ENCODE data around the gene RSU1.

Gene RSU1

DNA sequence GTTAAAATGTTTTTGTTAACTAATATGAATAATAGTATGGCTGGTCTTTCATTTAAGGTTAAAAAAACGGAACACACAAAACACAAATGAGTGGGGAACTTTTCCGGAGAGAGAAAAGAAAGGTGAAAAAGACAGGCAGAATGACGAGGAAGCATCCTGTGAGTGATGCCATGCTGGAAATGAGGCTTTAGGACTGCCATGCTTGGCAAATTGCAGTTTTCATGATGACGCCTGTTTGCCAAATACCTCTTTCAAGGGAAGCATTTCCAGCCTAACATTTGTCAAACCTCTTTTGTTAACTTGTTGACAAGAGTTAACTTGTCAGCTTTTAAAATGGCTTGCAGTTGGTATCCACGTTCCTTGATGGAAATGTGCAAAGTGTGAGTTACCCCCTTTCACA is 127.5 kb downstream of the RSU1 start:
- DNase-seq (ENCODE audit: low read depth) = no peak
- no peak overlapping the region for H3K4me3 ChIP-seq (ENCODE audit: low read depth, low read length)
- in situ Hi-C loops (cut with HindIII; ENCODE audit: low sequenced_read_pairs) = no loop called here
- TF ChIP-seq, protein P1, sequence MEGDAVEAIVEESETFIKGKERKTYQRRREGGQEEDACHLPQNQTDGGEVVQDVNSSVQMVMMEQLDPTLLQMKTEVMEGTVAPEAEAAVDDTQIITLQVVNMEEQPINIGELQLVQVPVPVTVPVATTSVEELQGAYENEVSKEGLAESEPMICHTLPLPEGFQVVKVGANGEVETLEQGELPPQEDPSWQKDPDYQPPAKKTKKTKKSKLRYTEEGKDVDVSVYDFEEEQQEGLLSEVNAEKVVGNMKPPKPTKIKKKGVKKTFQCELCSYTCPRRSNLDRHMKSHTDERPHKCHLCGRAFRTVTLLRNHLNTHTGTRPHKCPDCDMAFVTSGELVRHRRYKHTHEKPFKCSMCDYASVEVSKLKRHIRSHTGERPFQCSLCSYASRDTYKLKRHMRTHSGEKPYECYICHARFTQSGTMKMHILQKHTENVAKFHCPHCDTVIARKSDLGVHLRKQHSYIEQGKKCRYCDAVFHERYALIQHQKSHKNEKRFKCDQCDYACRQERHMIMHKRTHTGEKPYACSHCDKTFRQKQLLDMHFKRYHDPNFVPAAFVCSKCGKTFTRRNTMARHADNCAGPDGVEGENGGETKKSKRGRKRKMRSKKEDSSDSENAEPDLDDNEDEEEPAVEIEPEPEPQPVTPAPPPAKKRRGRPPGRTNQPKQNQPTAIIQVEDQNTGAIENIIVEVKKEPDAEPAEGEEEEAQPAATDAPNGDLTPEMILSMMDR (IDR thresholded peaks at IDR 0.05; ENCODE audit: low read depth, low read length, missing control alignments) = no peak

DNA sequence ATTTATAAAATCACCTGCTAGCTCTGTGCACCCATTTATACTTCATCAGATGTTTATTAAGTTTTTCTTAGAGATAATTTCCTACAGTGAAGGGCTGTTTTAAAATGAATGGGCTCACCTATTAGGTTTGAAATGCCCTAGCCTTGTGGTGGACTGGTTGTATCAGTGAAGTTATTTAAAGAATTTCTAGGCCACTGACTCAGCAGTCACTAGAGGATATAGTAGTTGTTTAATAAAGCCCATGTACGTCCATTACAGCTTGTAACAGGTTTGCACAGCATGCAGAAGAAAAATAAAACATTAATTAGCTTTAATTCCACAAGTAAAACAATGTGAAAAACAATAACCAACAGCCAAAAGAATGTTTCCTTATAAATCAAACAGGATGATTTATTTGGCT is 128.0 kb downstream of the RSU1 start:
- H3K4me3 ChIP-seq (ENCODE audit: low read depth, low read length) = no peak overlapping the region
- TF ChIP-seq, protein P1 (IDR thresholded peaks at IDR 0.05; ENCODE audit: low read depth, low read length, missing control alignments) = no peak
- DNase-seq (ENCODE audit: low read depth) = no peak
- in situ Hi-C loops (cut with HindIII; ENCODE audit: low sequenced_read_pairs) = no loop called here

DNA sequence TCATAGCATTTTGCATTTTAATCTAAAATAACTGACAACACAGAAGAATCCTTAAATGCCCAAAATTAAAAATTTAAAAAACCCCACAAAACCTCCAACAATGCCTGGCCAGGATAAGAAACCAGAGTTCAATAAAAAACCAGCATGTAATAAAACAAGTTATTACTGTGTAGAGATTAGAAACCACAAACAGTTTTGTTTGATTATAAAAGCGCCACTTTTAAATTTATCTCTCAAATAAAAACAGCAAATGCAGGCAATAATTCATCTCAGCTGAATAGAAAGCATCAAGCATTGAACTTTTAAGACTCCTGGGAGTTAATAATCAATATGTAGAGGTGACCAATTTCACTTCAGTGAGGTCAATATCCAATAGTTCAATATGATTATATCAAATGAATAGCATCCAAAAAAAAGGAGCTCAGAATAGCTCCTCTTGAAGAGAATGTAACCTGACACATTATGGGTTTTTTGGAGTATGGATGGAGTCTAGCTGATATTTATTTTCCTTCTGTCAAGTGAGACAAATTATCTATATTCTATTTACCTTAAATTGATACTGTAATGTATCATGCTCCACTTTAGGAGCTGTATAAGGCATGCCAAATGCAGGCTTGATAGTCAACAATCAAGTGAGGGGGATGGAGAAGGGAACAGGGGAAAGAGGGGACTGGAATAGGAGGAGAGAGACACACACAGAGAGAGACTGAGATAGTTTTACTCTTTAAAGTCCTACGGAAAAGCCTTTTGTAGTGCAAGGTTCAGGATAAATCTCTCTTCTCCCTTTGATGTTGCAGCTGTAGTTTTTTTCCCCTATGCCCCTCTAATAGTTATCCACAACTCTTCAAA is 130.9 kb downstream of the RSU1 start:
- DNase-seq (ENCODE audit: low read depth) = no peak
- TF ChIP-seq, protein P1 (IDR thresholded peaks at IDR 0.05; ENCODE audit: low read depth, low read length, missing control alignments) = no peak
- in situ Hi-C loops (cut with HindIII; ENCODE audit: low sequenced_read_pairs) = no loop called here
- H3K4me3 ChIP-seq (ENCODE audit: low read depth, low read length) = no peak overlapping the region

DNA sequence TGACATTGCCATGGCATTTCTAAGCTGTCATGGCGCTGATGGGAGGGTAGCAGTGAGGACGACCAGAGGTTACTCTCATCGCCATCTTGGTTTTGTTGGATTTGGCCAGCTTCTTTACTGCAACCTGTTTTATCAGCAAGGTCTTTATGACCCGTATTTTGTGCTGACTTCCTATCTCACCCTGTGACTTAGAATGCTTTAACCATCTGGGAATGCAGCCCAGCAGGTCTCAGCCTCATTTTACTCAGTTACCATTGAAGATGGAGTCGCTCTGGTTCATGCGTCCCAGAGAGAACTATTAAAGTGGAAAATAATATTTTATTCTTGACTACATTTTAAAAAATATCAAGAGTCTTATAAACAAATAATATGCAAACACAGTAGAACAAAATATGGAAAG is 131.7 kb downstream of the RSU1 start:
- H3K4me3 ChIP-seq (ENCODE audit: low read depth, low read length) = no peak overlapping the region
- in situ Hi-C loops (cut with HindIII; ENCODE audit: low sequenced_read_pairs) = no loop called here
- TF ChIP-seq, protein P1 (IDR thresholded peaks at IDR 0.05; ENCODE audit: low read depth, low read length, missing control alignments) = no peak
- no peak for DNase-seq (ENCODE audit: low read depth)

DNA sequence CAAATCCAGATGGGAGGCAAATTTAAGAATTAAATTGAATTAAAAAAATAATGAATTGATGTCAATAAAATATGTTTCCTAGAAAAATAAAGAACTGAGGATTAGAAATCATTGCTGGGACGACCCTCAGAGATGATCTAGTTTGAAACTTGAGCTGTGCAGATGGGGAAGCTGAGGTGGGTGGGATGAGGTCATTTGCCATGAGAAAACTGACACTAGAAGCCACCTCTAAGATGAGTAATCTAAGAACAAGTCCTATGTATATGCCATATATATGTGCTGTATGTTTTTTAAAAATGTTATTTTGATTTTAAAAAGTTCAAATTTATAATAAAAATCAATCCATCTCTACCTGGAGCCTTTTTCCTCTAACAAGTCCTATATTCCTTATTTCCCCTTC is 135.7 kb downstream of the RSU1 start:
- DNase-seq (ENCODE audit: low read depth) = no peak
- H3K4me3 ChIP-seq (ENCODE audit: low read depth, low read length) = no peak overlapping the region
- TF ChIP-seq, protein P1 (IDR thresholded peaks at IDR 0.05; ENCODE audit: low read depth, low read length, missing control alignments) = no peak
- in situ Hi-C loops (cut with HindIII; ENCODE audit: low sequenced_read_pairs) = no loop called here

DNA sequence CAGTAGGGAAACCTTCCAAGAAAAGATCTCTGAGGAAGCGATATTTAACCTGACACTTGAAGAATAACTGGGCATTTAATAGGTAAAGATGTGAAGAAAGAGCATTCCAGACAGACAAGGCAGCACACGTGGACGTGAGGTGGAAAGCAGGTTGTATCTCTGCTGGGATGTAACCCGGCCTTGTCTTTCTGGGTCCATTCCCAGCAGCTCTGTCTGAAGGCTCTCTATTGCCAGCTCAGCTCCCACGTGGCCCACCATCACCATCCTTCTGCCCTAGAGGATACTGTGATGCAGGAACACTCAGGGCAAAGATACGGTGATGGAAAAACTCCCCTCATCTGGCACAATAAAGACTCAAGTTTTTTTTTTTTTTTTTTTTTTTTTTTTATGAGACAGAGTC is 137.7 kb downstream of the RSU1 start:
- TF ChIP-seq, protein P1 (IDR thresholded peaks at IDR 0.05; ENCODE audit: low read depth, low read length, missing control alignments) = no peak
- no peak for DNase-seq (ENCODE audit: low read depth)
- H3K4me3 ChIP-seq (ENCODE audit: low read depth, low read length) = no peak overlapping the region
- in situ Hi-C loops (cut with HindIII; ENCODE audit: low sequenced_read_pairs) = no loop called here

Data from astrocyte of the cerebellum (primary cell).